Prostate gland (tissue), 1 donor: ENCODE results near the gene AQP12B.

Source experiments
- POLR2A ChIP-seq: fragments of 450-650 bp; IDR thresholded peaks from one replicate; pipeline ENCODE4 v1.6.1; 2016; ENCODE audit warnings: antibody characterized with exemption, mild to moderate bottlenecking
- POLR2AphosphoS5 ChIP-seq: sonication (generic); formaldehyde crosslinking; IDR thresholded peaks from one replicate; pipeline ENCODE4 v1.6.1; 2017; ENCODE audit warnings: antibody characterized with exemption

DNA sequence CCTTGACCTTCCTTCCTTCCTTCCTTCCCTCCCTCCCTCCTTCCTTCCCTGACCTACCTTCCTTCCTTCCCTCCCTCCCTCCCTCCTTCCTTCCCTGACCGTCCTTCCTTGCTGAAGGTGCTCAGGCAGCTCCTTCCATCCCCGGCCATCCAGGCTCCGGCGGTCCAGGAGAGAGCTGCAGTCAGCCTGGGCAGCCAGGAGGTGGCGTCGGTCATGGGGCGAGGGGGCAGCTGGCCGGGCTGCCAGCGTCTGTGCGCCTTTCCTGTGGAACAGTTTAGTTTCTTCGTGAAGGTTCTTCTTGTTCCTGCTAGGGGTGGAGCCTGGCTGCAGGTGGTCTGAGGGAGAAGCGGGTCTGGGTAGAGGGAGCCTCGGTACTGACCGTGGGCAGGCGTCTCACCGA lies 41.7 kb downstream of the AQP12B start:
- TF ChIP-seq POLR2A (no peak), POLR2AphosphoS5 (no peak)
